ENCODE data around the gene TMEM134.

TMEM134 gene

DNA sequence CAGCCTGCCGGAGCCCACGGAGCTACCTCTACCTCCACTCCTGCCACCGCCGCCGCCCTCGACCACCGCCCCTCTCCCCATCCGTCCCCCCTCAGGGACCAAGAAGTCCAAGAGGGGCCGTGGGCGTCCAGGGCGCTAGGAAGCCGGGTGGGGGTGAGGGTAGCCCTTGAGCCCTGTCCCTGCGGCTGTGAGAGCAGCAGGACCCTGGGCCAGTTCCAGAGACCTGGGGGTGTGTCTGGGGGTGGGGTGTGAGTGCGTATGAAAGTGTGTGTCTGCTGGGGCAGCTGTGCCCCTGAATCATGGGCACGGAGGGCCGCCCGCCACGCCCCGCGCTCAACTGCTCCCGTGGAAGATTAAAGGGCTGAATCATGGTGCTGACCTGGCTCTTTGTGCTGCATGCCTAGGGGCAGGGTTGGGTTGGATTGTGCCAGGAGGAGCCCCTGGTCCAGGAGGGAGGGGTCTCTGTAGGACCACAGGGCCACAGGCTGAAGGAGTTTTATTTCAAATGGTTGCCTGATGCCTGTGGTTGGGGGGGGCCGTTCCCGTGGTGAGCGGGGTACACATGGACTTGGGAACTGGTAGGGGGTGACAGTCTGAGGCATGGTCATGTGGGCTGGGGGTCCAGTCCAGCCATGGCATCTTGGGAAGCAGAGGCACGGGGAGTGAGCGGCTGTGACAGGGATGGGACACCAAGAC, 33.9 kb downstream of the TMEM134 start:
- Histone ChIP-seq H3K4me2 (ENCODE audit: low read length) (peak overlapping the region; percentile 99), H2AFZ (ENCODE audit: low read depth, low read length) (no peak overlapping the region), H4K20me1 (ENCODE audit: insufficient read depth, low read length) (no peaks in the 10 kb centered on the region), H3K36me3 (replicated peaks; ENCODE audit: low read depth, low read length) (peaks cover 41% of the 10 kb centered on the region), H3K79me2 (ENCODE audit: low read length) (peaks cover 48% of the 10 kb centered on the region), H3K27ac (ENCODE audit: low read length) (peak overlapping the region; percentile 96), H3K27me3 (ENCODE audit: low read depth, low read length) (no peaks in the 10 kb centered on the region), H3K4me3 (ENCODE audit: low read length) (peak overlapping the region; percentile 83), H3K4me1 (ENCODE audit: low read length) (peaks cover 58% of the 10 kb centered on the region), H3K9me3 (ENCODE audit: insufficient read depth, low read length) (no peaks in the 10 kb centered on the region), H3K9ac (ENCODE audit: low read length) (peak overlapping the region; percentile 99)
- no peak for TF ChIP-seq EZH2phosphoT487 (IDR thresholded peaks at IDR 0.05; ENCODE audit: low read depth)
- TF ChIP-seq, protein P1, sequence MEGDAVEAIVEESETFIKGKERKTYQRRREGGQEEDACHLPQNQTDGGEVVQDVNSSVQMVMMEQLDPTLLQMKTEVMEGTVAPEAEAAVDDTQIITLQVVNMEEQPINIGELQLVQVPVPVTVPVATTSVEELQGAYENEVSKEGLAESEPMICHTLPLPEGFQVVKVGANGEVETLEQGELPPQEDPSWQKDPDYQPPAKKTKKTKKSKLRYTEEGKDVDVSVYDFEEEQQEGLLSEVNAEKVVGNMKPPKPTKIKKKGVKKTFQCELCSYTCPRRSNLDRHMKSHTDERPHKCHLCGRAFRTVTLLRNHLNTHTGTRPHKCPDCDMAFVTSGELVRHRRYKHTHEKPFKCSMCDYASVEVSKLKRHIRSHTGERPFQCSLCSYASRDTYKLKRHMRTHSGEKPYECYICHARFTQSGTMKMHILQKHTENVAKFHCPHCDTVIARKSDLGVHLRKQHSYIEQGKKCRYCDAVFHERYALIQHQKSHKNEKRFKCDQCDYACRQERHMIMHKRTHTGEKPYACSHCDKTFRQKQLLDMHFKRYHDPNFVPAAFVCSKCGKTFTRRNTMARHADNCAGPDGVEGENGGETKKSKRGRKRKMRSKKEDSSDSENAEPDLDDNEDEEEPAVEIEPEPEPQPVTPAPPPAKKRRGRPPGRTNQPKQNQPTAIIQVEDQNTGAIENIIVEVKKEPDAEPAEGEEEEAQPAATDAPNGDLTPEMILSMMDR (IDR thresholded peaks at IDR 0.05; ENCODE audit: low read depth, low read length), result no peak

DNA sequence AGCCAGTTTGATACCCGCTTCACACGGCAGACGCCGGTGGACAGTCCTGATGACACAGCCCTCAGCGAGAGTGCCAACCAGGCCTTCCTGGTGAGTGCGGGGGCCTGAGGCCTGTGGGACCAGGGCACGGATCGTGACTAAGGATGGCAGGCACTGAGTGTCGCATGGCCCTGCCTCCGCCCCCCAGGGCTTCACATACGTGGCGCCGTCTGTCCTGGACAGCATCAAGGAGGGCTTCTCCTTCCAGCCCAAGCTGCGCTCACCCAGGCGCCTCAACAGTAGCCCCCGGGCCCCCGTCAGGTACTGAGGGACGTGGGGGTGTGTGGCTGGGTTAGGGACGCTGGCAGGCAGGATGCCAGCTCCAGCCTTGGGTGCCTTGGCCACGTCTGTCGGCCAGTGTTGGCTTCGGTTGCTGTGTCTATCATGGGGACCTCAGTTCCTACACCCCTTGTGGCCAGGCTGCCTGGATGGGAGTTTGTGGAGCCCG, 34.6 kb downstream of the TMEM134 start:
- Histone ChIP-seq H3K9ac (ENCODE audit: low read length) (peak overlapping the region; percentile 99), H3K27ac (ENCODE audit: low read length) (peak overlapping the region; percentile 96), H3K9me3 (ENCODE audit: insufficient read depth, low read length) (no peaks in the 10 kb centered on the region), H3K36me3 (replicated peaks; ENCODE audit: low read depth, low read length) (peaks cover 39% of the 10 kb centered on the region), H3K4me3 (ENCODE audit: low read length) (peak overlapping the region; percentile 83), H3K79me2 (ENCODE audit: low read length) (peaks cover 56% of the 10 kb centered on the region), H2AFZ (ENCODE audit: low read depth, low read length) (no peak overlapping the region), H4K20me1 (ENCODE audit: insufficient read depth, low read length) (no peaks in the 10 kb centered on the region), H3K27me3 (ENCODE audit: low read depth, low read length) (no peaks in the 10 kb centered on the region), H3K4me1 (ENCODE audit: low read length) (peaks cover 58% of the 10 kb centered on the region), H3K4me2 (ENCODE audit: low read length) (peak overlapping the region; percentile 99)
- TF ChIP-seq, protein P1 (IDR thresholded peaks at IDR 0.05; ENCODE audit: low read depth, low read length), result no peak
- no peak for TF ChIP-seq EZH2phosphoT487 (IDR thresholded peaks at IDR 0.05; ENCODE audit: low read depth)

DNA sequence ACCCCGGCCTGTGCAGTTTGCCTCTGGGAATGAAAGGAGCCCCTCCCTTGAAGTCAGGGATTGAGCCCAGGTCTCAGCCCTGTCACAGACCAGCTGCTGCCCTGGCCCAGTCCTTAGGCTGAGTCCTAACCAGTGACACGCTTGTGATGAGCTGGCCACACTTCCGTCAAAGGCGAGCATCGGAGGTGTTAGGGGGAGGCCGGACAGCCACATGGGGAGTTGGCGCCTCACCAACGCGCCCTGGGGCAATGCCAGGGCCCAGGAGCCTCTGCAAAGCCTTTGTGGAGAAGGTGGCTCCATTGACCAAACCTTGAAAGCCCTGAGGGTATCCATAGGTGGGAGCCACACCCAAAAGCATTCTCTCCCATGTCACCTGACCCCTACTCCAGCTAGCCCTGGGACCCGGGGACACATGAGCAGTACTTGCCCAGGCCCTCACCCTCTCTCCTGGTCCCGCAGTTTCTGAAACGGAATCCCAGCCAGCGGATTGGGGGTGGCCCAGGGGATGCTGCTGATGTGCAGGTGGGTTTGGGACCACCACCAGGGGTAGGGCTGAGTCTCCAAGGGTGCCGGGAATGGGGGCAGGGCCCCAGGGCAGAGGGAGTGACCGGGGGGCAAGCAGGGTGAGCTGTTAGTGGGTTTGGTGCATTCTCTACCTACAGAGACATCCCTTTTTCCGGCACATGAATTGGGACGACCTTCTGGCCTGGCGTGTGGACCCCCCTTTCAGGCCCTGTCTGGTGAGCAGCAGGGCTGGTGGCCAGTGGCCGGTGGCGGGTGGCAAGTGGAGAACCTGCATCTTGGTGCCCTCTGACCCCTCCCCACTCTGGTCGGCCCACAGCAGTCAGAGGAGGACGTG, 35.3 kb downstream of the TMEM134 start:
- H3K9ac ChIP-seq (ENCODE audit: low read length), result peak overlapping the region; percentile 99
- no peak overlapping the region for H2AFZ ChIP-seq (ENCODE audit: low read depth, low read length)
- H3K27me3 ChIP-seq (ENCODE audit: low read depth, low read length), result no peaks in the 10 kb centered on the region
- peaks cover 56% of the 10 kb centered on the region for H3K79me2 ChIP-seq (ENCODE audit: low read length)
- peaks cover 41% of the 10 kb centered on the region for H3K36me3 ChIP-seq (replicated peaks; ENCODE audit: low read depth, low read length)
- TF ChIP-seq, protein P1 (IDR thresholded peaks at IDR 0.05; ENCODE audit: low read depth, low read length), result no peak
- TF ChIP-seq EZH2phosphoT487 (IDR thresholded peaks at IDR 0.05; ENCODE audit: low read depth), result no peak
- H3K9me3 ChIP-seq (ENCODE audit: insufficient read depth, low read length), result no peaks in the 10 kb centered on the region
- H3K4me2 ChIP-seq (ENCODE audit: low read length), result peak overlapping the region; percentile 99
- H3K4me3 ChIP-seq (ENCODE audit: low read length), result peak overlapping the region; percentile 83
- no peaks in the 10 kb centered on the region for H4K20me1 ChIP-seq (ENCODE audit: insufficient read depth, low read length)
- peaks cover 56% of the 10 kb centered on the region for H3K4me1 ChIP-seq (ENCODE audit: low read length)
- peak overlapping the region; percentile 96 for H3K27ac ChIP-seq (ENCODE audit: low read length)
